ENCODE data around the gene RINT1.
"Not testable (repeated sequence)": the region's sequence is repeated elsewhere in the genome, so short reads cannot be mapped to it uniquely, and the experiment has no call there.

Gene RINT1

GRCh38 chr7:105521027-105521716 is 10.8 kb upstream of the RINT1 start:
- peak; percentile 71 for DNase-seq (ENCODE audit: low spot score)

GRCh38 chr7:105521717-105522463 is 10.1 kb upstream of the RINT1 start, which contains the start of gene PUS7:
Gene PUS7 (minus strand): TSS chr7:105522271. CDS start chr7:105508512, 13,759 bp downstream.
- TF ChIP-seq, protein P1, sequence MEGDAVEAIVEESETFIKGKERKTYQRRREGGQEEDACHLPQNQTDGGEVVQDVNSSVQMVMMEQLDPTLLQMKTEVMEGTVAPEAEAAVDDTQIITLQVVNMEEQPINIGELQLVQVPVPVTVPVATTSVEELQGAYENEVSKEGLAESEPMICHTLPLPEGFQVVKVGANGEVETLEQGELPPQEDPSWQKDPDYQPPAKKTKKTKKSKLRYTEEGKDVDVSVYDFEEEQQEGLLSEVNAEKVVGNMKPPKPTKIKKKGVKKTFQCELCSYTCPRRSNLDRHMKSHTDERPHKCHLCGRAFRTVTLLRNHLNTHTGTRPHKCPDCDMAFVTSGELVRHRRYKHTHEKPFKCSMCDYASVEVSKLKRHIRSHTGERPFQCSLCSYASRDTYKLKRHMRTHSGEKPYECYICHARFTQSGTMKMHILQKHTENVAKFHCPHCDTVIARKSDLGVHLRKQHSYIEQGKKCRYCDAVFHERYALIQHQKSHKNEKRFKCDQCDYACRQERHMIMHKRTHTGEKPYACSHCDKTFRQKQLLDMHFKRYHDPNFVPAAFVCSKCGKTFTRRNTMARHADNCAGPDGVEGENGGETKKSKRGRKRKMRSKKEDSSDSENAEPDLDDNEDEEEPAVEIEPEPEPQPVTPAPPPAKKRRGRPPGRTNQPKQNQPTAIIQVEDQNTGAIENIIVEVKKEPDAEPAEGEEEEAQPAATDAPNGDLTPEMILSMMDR (IDR thresholded peaks at IDR 0.05; ENCODE audit: borderline replicate concordance, control extremely low read depth, extremely low read depth, insufficient read depth, missing control alignments), result no peak
- in situ Hi-C loops (cut with MboI; ENCODE audit: low sequenced_read_pairs, unreplicated experiment), result no loop called here
- peak; percentile 97 for DNase-seq (ENCODE audit: low spot score)

More at GRCh38 chr7:105521027-105521716, 10.8 kb upstream of the RINT1 start:
- in situ Hi-C loops (cut with MboI; ENCODE audit: low sequenced_read_pairs, unreplicated experiment), result no loop called here
- TF ChIP-seq, protein P1 (IDR thresholded peaks at IDR 0.05; ENCODE audit: borderline replicate concordance, control extremely low read depth, extremely low read depth, insufficient read depth, missing control alignments), result no peak

DNA sequence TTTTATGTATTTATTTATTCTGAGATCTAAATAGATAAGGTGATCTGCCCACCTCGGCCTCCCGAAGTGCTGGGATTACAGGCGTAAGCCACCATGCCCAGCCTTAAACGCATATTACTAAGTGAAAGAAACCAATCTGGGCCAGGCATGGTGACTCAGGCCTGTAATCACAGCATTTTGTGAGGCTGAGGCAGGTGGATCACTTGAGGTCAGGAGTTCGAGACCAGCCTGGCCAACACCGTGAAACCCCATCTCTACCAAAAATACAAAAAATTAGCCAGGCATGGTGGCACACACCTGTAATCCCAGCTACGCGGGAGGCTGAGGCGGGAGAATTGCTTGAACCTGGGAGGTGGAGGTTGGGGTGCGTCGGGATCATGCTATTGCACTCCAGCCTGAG is 7.6 kb upstream of the RINT1 start:
- in situ Hi-C loops (cut with MboI; ENCODE audit: low sequenced_read_pairs, unreplicated experiment); DNase-seq (ENCODE audit: low spot score): not testable (repeated sequence)

DNA sequence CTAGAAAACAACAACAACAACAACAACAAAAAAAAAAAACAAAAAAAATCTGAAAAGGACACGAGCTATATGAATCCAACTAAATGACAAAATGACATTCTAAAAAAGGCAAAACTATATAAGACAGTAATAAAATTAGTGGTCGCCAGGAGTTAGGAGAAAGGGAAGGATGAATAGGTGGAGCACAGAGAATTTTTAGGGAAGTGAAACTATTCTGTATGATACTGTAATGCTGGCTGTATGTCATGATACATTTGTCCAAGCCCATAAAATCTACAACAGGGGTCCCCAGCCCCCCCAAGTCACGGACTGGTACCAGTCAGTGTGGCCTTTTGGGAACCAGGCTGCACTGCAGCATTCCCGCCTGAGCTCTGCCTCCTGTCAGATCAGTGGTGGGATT is 7.2 kb upstream of the RINT1 start:
- TF ChIP-seq, protein P1 (IDR thresholded peaks at IDR 0.05; ENCODE audit: borderline replicate concordance, control extremely low read depth, extremely low read depth, insufficient read depth, missing control alignments), result no peak
- DNase-seq (ENCODE audit: low spot score), result no peak
- in situ Hi-C loops (cut with MboI; ENCODE audit: low sequenced_read_pairs, unreplicated experiment), result no loop called here

DNA sequence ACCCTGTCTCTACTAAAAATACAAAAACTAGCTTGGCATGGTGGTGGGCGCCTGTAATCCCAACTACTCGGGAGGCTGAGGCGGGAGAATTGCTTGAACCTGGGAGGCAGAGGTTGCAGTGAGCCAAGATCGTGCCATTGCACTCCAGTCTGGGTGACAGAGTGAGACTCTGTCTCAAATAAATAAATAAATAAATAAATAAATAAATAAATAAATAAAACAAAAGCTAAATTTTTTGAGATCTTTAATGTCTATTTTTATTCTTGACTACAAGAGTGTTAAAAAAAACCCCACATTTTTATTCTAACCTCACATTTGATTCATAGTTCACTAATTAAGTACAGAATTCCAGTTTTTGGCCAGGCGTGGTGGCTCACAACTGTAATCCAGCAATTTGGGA is 4.3 kb upstream of the RINT1 start:
- DNase-seq (ENCODE audit: low spot score); in situ Hi-C loops (cut with MboI; ENCODE audit: low sequenced_read_pairs, unreplicated experiment): not testable (repeated sequence)

DNA sequence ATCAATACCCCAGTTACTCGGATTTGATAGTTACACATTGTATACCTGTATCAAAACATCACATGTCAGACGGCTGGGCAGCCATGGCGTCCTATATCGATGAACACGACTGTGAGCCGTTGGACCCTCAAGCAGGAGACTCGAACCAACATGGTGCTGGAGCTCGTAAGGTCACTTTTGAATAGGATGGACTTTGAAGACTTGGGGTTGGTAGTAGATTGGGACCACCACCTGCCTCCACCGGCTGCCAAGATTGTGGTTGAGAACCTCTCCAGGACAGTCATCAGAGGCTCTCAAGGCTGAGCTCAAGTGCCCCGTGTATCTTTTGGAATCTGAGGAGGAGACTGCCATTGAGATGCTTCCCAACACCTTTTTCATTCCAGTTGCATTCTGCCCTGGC is 1.9 kb upstream of the RINT1 start:
- in situ Hi-C loops (cut with MboI; ENCODE audit: low sequenced_read_pairs, unreplicated experiment), result no loop called here
- TF ChIP-seq, protein P1 (IDR thresholded peaks at IDR 0.05; ENCODE audit: borderline replicate concordance, control extremely low read depth, extremely low read depth, insufficient read depth, missing control alignments), result no peak
- no peak for DNase-seq (ENCODE audit: low spot score)

- in situ Hi-C loops (cut with MboI; ENCODE audit: low sequenced_read_pairs, unreplicated experiment), result no loop called here
- no peak for DNase-seq (ENCODE audit: low spot score)
- TF ChIP-seq, protein P1 (IDR thresholded peaks at IDR 0.05; ENCODE audit: borderline replicate concordance, control extremely low read depth, extremely low read depth, insufficient read depth, missing control alignments), result no peak
Observed at GRCh38 chr7:105530546-105530945, 1.5 kb upstream of the RINT1 start.
